NCI-H1694 treated with DMSO at 0.1 percent for 48 hours (cell line): Measurements from ENCODE around the gene PSENEN.
"Not testable (repeated sequence)": the region's sequence is repeated elsewhere in the genome, so short reads cannot be mapped to it uniquely, and the experiment has no call there.

ENCODE experiments used
- DNase-seq: peaks from one replicate; lab custom pipeline; 2025; lab: John Stamatoyannopoulos, UW

Gene PSENEN

GRCh38 chr19:35788205-35788960, 42.9 kb downstream of the PSENEN start:
- DNase-seq = no peak

GRCh38 chr19:35789195-35789977, 43.9 kb downstream of the PSENEN start:
- no peak for DNase-seq

- no peak for DNase-seq
Measured at GRCh38 chr19:35789978-35790944, 44.8 kb downstream of the PSENEN start.

DNA sequence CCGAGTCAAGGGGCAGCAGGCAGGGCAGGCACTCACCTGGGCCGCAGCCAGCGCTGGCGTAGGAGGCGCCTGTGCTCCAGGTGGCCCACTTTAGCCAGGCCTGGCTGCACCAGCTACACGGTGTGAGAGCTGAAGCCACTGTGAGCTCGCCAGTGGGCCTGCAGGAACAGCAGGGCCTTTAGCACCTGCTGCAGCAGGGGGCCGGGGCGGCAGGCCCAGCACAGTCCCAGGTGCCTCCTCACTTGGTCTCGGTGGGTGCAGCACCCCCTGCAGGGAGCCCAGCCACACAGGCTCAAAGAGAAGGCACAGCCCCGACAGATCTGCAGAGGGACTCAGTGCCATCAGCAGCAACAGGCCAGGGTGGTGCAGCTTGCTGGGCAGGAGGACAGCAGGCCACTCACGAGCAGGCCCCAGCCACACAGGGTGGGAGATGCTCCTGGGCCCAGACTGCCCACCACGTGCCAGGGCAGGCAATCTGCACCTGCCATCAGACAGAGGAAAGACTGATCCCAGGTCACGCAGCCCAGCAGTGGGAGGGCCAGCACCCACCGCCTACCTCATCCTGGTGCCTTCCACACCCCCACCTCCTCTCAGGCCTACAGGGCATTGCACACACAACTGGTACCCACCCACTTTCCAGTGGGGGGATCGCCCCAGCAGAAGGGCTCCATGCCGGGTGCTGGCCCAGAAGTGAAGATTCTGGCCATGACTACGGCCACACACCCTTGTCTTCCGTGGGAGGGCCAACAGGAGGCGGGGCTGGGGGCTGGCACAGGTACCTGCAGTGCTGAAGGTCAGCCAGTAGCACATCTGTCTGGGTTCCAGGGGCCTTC, 45.7 kb downstream of the PSENEN start:
- no peak for DNase-seq

GRCh38 chr19:35791814-35792279, 46.4 kb downstream of the PSENEN start:
- DNase-seq = no peak

DNA sequence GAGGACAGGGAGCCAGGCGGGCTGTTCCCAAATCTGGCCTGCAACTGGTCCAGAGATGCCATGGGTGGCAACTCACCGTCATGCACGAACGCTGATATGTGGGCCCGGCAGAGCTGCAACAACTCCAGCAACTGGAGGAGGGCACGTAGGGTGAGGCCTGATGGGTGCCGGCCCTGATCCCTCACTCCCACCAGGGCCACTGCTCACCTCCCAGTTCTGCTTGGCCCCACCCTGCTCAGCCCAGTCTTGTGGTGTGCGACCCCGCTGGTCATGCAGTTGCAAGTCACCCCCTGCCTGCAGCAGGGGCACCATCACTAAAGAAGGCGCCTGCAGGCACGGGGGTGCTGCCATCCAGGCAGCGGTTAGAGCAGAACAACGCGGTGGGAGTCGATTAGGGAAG, 46.9 kb downstream of the PSENEN start:
- no peak for DNase-seq

DNA sequence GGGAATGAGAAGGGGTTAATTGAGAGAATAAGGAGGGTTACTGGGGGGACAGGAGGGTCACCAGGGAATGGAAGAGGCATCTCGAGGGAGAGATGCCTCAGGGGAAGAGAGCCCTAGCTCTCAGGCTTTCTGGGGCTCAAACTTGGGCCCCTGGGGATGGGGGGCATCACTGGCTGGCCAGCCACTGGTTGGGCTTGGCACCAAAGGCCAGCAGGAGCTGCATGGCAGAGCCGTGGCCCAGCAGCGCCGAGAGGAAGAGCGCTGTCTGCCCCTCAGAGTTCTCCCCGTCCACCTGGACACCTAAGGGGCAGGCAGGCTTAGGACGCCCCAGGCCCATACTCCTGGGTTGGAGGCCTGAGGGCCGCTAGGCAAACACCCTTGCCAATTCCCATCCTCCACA, 47.4 kb downstream of the PSENEN start:
- DNase-seq = no peak

GRCh38 chr19:35793381-35794165, 48.1 kb downstream of the PSENEN start:
- no peak for DNase-seq

DNA sequence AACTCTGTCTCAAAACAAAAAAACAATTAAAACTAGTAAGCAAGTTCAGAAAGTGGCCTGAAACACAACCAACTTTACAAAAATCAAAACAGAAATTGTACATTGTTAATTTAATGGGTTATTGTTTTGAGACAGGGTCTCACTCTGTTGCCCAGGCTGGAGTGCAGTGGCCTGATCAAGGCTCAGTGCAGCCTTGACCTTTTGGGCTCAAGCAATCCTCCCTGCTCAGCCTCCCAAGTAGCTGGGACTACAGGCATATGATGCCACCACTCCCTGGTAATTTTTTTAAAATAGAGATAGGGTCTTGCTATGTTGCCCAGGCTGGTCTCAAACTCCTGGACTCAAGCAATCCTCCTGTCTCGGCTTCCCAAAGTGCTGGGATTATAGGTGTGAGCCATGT, 50.1 kb downstream of the PSENEN start:
- not testable (repeated sequence) for DNase-seq
